NCI-H1048 (cell line): ENCODE measurements around the gene WNT5B.

Source experiments
- DNase-seq: peaks from one replicate; lab custom pipeline; 2025; lab: John Stamatoyannopoulos, UW

Gene WNT5B

DNA sequence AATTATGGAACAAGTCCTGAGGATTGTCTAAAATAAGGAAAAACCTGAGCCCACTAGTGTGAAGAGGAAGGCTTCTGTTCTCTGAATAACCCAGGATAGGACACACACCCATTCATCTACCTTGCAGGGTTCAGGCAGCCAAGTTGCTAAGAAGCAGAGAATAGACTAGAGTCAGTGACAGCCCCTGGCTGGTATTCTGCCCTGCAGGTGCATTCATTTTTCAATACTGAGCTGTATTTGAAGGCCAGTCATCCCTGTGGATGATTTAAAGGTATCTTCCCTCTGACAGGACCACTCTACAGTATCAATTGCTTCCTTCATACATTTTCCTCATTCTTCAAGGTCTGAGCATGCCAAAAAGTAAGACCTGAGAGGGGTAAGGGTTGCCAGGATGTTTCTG, 22.9 kb downstream of the WNT5B start:
- no peak for DNase-seq

DNA sequence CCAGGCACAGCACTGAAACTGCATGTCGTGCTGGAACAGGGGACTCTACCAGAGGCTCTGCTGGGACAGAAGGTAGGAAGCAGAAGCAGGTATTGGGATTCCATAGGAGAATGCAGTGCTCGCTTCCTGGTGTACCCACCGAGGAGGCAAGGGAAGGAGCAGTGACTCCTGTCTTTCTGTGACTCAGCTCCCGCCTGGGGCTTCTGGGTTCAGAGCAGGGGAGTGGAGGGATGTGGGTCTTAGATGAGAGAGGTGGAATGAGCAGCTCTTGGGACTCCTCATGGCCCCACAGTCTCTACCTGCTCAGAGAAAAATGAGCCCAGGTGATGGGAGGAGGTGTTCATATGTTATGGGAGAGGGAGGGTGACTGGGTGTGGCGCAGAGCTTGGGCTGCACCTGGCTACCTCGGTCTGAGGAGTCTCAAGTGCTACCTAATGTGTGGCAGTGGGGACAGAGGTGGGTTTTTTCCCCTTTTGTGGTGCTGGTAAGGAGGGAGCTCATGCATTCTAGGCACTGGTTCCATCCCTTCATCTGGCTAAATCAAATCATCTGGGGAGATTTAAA, 26.3 kb downstream of the WNT5B start:
- DNase-seq = no peak

DNA sequence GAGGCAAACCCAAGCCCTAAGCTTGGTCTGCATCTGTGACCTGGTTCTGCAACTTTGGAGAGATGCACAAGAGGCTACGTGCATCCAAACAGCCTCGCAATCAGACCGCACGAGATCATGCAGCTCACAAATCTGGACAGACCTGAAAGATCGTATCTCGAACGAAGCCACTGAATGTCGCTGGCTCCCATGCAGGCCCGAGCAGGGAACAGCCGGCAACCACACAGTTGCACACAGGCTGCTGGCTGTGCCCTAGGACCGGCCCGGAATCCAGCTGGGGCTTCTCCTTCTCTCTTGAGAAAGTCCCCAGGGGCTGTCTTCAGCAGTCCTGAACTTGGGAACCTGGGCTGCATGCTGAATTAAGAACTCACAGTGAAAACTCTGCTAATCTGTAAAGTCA, 27.9 kb downstream of the WNT5B start:
- DNase-seq = no peak

DNA sequence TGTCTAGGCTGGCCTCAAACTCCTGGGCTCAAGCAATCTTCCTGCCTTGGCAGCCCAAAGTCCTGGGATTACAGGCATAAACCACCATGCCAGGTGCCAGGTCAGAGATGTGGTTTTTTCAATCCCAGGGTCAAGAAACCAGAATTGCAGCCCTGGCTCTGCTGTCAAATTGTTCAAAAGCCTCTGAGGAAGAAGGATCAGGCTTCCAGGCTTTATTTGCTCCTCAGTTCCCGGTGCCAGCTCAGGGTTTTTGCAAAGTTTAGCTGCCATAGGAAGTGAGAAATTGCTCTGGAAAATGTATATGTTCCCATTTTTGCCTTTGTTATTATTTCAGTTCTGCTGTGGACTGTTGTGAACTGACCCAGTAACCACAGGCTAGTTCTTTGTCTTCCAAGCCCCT, 28.7 kb downstream of the WNT5B start:
- DNase-seq = no peak

DNA sequence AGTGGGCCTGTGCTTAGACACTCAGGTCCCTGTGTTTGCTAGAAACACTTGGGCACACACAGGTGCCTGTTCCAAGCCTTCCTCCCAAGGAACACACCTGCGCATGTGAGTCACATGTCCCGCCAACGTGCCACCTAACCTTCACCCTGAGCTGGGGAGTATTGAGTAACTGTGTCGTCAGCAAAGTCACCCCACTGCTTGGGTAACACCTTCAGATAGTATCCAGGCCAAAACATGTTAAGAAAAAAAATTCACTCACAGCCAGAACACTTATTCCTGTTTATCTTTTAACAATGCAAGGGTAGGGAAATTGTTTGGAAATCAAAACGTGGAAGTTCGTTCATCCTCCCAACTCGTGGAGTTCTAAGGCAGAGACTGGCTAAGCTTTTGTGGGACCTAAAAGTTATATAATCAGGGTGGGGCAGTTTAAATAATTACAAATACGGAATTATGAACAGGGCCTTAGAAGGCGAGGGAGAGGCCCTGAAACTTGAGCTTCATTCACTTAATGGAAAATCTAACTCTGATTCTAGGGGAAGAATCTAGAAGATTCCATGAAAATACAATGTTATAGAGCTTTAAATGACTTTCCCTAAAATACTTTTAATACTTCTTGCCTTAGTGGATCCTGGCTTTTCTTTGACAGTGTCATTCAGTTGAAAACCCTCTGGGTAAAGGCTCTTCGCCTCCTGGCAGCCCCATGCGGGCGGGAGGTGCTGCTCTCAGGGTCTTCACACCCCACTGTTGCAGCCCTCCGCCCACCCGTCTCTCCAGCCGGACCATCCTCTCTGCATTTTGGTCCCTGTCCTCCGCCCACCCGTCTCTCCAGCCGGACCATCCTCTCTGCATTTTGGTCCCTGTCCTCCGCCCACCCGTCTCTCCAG, 31.5 kb downstream of the WNT5B start:
- DNase-seq = no peak

DNA sequence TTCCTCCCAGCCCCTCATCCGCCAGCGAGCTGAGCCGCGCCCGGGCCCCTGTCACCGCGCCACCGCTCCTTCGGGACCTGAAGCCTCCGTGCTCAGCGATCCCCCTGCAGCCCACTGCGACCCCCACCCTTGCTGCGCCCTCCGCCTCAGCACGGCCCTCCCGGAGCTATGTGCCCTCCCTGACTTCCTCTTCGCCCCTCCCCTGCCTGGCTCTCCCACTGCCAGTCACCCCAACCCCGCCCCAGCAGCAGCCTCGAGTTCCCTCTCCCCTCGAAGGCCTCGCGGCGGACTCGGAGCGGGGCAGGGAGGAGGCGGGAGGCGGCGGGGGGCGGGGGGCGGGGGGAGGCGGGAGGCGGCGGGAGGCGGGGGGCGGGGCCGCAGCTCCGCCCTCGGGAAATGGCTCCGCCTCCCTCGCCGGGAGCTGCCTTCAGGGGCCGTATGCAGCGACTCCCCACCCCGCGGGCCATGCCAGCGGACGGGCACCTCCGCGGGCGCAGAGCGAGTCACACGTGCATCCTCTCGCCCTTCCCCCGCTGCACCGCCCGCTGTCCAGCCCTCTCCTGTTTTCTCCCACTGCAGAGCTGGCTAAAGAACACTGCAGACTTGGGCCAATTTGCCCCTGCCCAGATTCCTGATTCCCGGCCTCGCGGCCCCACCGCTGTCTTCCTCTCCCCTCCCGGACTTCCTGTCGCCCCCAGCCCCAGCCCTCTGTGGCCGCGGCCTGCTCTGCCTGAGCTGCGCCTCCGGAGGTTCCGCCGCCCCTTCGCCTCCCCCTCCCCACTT, 32.7 kb downstream of the WNT5B start:
- DNase-seq = peak; percentile 23

DNA sequence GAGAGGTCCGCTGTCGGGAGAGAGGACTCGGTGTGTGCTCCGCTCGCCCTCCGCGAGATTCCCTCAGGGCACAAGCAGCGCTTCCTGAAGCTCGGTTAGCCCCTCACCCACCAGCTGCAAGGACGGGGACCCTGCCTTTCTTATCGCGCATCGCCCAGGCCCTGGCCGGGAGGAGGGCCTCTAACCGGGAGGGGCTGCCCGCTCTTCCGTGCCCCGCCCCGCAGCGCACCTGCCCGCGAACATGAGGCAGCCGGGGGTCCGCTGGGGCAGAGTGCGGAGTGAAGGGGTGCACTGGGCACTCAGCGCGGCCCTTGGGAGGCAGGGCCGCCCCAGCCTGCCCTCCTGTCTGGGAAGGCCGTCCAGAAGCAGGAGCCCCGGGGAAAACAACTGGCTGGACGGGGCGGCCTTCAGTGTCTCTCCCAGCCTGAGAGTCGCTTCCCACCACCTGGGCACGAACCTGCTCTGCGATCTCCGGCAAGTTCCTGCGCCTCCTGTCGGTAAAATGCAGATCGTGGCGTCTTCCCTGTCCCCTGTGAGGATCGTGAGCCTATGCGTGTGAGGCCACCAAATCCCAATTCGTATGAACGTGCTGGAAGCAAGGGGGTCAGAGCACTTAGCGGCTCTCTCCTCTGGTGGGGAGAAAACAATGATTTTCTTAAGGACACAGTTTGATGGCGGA, 33.9 kb downstream of the WNT5B start:
- DNase-seq = no peak

DNA sequence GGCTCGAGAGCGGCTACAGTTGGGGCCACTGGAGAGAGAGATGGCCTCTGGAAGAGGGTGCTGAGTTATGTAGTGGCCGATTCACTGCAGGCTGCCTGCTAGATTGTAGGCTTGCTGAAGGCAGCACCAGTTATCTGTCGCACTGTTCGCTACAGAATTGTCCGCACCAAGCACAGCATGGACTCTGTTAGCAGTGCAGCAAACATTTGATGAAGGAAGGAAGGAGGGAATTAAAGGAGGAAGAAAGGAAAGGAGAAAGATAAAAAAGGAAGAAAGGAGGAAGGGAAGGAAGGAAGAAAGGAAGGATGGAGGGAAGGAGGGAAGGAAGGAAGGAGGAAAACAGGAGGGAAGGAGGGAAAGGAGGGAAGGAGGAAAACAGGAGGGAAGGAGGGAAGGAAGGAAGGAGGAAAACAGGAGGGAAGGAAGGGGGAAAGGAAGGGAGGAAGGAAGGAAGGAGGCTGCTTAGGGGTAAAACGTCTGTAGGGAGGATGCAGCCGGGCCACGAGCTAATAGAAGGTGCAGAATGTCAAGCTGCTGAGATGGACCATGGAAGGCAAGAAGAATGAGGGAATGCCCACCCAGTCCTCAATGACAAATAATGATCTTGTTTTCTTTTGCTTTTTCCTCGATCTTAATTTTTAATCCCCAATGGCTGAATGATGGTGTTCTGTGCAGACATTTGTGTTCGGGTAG, 34.6 kb downstream of the WNT5B start:
- DNase-seq = no peak

DNA sequence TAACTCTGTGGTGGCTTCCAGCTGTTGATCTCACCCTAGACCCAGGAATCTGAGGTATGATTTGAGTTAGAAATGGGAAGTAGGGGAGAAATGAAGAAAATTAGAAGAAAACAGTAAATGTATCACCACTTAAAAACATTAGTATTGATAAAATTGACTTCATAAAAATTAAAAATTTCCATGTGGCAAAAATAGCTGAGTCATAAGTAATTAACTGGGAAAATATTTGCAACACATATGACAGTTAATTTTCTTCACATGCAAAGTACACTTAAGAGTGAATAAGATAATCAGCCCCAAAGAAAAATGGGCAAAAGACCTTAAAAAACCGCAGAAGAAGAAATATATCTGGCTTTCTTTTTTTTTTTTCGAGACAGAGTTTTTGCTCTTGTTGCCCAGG, 36.3 kb downstream of the WNT5B start:
- no peak for DNase-seq

DNA sequence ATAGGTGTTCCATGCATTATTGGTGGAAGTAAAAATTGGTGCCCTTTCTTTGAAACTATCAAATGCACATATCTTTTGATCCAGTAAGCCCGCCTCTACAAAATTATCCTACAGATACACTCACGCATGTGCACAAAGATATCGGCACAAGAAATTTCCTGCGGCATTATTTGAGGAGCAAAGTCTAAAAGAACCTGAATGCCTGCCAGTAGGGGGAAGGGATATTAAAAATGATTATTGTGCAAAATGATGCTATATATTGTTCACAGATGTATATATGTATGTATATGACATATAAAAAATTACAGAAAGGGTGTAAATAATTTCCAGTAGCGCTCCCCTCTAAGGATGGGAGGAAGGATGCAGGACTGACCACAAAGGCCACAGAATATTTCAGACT, 37.2 kb downstream of the WNT5B start:
- DNase-seq = no peak

DNA sequence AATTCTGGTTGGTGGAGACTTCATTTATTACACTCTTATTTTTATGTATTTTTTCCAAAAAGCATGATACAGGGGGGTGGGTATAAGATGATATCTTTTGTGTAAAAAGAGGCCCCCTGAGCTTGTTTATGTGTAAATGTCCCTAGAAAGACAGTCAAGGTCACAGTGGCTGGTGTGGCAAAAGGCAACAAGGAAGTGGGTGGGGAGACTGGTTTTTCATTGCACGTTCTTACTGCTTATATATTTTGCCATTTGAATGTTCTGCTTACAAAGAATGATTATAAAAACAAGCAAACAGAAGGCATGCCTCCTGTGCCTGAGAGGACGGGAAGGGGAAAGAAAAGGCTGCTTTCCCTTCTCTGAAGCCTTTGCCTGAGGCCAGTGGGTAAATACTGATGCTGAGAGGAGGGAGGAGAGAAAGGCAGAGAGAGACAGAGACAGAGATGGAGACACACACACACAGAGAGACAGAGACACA, 37.7 kb downstream of the WNT5B start:
- no peak for DNase-seq

DNA sequence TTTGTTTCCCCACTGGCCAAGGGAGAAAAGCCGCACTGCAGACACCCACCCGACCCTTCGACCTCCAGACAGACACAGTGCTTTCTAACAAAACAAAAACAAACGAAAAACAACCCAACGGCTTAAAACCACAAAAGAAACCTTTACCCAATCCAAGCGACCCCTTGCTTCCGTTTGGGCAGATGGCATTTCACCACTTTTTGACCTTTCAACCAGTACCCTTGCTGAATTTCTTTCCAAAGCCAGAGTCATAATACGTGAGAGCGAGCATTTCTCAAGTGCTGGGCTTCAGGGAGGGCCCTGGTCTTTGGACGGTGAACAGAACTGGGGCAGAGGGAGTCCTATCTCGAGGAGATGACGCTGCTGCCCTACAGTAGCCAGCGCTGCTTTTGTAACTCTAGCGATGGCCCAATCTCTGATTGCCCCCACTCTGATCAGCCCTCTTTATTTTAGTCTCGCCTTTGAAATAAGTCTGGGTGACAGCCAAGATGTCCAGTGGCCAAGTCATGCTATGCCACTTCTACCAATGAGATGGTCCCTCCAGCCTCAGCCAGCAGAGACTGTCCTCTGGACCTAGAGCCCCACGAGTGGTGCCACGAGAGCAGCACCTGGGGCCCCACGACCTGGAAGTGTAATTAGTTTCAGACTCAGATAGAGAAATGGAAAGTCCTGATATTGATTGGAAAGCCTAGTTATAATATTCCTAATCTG, 40.0 kb downstream of the WNT5B start:
- no peak for DNase-seq

DNA sequence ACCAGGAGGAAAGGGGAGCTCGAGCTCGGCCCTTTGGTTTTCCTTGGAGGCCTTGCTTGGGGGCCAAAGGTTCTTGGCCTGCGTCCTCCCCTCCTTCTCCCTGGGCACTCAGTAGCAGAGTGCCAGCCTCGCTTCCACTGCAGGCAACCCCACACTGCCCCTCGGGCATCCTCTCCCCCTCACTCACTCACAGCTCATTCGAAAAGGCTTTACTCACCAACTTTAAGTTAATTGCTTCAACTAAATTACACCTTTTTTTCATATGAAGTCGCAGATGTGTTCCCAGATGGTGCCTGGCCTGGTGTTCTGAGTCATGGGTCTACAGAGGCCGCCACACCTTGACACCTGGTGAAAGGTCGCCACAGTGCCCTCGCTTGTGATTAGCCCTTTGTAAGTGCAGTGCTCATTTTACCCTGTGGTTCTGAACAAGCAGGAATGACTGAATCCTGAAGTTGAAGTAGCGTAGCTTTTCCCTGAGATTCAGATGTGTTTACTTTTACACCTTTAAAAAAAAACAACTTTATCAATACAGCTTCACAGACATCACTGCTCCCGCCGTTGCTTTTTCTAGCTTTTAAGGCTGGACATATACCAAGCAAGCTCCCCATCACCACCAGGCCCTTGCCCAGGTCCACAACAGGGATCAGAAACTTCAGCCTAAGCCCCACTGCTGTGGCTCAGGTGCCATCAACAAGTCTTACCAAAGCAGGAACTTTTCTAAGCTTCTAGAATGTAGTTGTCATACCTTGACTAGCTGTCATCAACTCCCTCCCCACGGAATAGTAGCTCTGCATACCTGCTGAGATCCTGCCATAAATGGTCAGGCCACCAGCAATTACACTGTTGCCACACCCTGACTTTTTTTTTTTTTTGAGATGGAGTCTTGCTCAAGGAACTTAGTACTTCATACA, 41.6 kb downstream of the WNT5B start:
- DNase-seq = no peak

DNA sequence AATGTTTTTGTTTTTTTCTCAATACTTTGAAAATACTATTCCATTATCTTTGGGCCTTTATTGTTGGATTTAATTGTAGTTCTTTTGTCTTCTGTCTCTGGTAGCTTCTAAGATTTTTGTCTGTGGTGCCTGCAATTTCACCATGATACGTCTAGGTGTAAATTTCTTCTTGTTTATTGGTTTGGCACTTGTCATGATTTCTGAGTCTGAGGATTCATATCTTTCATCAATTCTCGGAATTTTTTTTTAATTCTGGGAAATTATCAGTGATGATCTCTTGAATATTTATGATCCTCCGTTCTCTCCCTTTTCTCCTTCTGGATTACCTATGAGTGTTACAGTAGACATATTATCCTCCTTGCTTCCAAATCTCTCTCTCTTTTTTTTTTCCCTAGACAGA, 47.0 kb downstream of the WNT5B start:
- no peak for DNase-seq

DNA sequence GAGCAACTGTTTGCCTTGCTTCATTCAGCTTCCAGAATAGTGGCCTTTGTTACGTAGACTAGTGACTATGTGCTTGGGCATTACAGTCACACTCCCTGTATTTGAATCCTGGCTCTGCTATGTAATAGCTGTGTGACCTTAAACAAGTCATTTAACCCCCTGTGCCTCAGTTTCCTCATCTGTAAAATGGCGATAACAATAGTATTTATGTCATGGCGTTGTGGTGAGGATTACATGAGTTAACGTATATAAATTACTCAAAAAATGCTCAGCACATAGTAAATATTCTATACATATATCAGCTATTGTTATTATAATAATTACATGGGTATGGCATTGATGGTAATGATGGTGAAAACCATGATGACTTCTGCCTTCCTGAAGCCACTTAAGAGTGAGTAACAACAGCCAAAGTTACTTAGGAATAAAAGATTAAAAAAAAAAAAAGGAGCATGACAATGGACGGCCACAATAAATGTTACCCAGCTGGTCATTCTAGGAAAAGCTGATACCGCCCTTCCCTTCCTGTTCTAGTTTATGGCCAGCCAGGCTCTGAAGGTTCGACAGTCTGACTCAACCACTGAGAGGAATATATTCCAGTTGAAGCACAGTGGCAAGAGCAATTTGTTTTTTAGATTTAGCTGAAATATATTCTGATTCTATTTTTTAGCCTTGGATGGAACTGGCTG, 51.9 kb downstream of the WNT5B start:
- no peak for DNase-seq

DNA sequence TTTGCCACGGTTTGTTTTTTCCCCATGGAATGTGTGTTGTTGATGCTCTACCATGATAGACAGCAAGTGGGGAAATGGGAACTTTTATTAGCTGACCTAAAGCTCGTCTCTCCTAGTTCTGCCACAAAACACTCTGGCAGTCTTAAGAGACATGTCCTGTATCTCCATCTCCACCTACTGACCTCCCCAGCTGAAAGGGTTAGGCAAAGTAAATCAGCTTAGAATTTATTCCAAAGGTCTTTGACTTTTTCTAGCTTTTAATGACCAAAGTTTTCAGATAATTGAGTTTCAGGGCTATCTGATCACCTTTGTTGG, 52.4 kb downstream of the WNT5B start:
- no peak for DNase-seq

DNA sequence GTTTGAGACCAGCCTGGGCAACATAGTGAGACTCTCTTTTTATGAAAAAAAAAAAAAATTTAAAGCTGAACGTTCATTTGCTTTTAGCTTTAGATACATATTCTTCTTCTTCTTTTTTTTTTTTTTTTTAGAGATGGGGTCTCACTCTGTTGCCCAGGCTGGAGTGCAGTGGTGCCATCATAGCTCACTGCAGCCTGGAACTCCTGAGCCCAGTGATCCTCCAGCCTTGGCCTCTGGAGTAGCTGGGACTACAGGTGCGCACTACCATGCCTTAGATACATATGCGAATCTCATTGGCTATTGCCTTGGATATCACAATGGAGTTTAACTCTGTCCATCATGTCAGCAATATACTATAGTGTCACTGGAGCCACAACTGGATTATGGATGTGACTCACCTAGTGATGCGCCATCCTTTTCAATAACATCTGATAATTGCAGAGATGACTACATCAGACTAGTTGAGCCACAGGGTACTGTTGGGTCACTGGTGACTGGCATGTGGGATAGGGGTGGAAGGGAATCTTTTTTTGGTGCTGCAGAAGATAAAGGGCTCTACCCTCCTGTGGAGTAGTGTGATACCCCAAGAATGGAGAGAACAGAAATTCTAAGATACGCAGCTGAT, 59.2 kb downstream of the WNT5B start:
- no peak for DNase-seq

DNA sequence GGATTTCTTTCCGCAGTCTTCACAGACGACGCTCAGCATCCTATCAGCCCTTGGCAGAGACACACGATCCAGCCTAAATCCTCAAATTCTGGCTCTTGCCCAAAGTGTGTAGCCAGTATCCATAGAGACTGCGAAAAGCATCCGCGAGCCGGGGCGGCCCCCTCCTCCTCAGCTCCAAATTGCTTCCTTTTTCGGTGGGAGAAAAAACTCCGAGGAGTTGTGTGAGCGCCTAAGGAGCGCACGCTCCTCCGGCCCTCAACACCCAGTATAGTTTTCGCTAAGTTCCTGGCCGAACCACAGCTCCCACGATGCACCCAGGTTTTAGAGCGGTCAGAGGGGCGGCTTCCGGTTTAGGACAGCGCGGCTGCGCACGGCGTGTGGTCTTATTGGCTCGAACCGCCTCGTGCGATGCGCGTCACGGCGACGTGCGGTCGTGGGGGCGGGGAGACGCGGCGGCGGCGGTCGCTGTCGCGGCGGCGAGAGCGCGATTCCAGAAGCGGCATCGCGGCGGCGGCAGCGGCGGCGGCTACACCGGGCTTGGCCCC, 61.6 kb downstream of the WNT5B start, which contains the start of gene ADIPOR2:
Gene ADIPOR2, plus strand, starts transcription at position 493 of the 545 bp plus-strand sequence. CDS start 63,274 bp downstream, outside the sequence.
- DNase-seq = peak; percentile 93
